Fibroblast of skin of left quadriceps (primary cell): ENCODE measurements around the gene TMC7.
"Not testable (repeated sequence)": the region's sequence is repeated elsewhere in the genome, so short reads cannot be mapped to it uniquely, and the experiment has no call there.

Source experiments
- DNase-seq, 2 experiments: peaks; one replicate each; pipeline ENCODE4 v3.0.0-alpha.2; 2013; ENCODE audit warnings: low read depth in 2 of 2

TMC7 gene

GRCh38 chr16:18983565-18984434 is at the start of gene TMC7:
Gene TMC7, plus strand, starts transcription at chr16:18983934. Its CDS starts 130 bp downstream, at chr16:18984064.
- DNase-seq = peak; percentile 66 to 69

GRCh38 chr16:18936727-18937340 is 46.9 kb upstream of the TMC7 start:
- no peak for DNase-seq

GRCh38 chr16:18937390-18937789 is 46.3 kb upstream of the TMC7 start:
- no peak for DNase-seq

- no peak for DNase-seq
Observed at GRCh38 chr16:18938986-18939385, 44.7 kb upstream of the TMC7 start.

GRCh38 chr16:18941471-18941870 is 42.3 kb upstream of the TMC7 start:
- no peak for DNase-seq

GRCh38 chr16:18942061-18942460 is 41.7 kb upstream of the TMC7 start:
- DNase-seq = no peak

GRCh38 chr16:18943414-18943813 is 40.3 kb upstream of the TMC7 start:
- no peak for DNase-seq

- no peak for DNase-seq
Observed at GRCh38 chr16:18945233-18945632, 38.5 kb upstream of the TMC7 start.

GRCh38 chr16:18948372-18949020 is 35.2 kb upstream of the TMC7 start:
- no peak for DNase-seq

- no peak for DNase-seq
Observed at GRCh38 chr16:18950469-18951185, 33.1 kb upstream of the TMC7 start.

GRCh38 chr16:18953547-18953946 is 30.2 kb upstream of the TMC7 start:
- DNase-seq = no peak

GRCh38 chr16:18955874-18956580 is 27.7 kb upstream of the TMC7 start:
- not testable (repeated sequence) for DNase-seq

GRCh38 chr16:18956658-18957241 is 27.0 kb upstream of the TMC7 start:
- DNase-seq = not testable (repeated sequence)

- no peak for DNase-seq
Observed at GRCh38 chr16:18958621-18959029, 25.1 kb upstream of the TMC7 start.

GRCh38 chr16:18959031-18959505 is 24.7 kb upstream of the TMC7 start:
- no peak for DNase-seq

GRCh38 chr16:18965555-18965954 is 18.2 kb upstream of the TMC7 start:
- no peak for DNase-seq

- DNase-seq = no peak
Observed at GRCh38 chr16:18966791-18967190, 16.9 kb upstream of the TMC7 start.

- peak; percentile 44 to 52 for DNase-seq
Observed at GRCh38 chr16:18969050-18969854, 14.5 kb upstream of the TMC7 start.

GRCh38 chr16:18969855-18970240 is 13.9 kb upstream of the TMC7 start:
- no peak for DNase-seq

GRCh38 chr16:18975109-18975508 is 8.6 kb upstream of the TMC7 start:
- no peak for DNase-seq
